ENCODE data around the gene CR2.

DNA sequence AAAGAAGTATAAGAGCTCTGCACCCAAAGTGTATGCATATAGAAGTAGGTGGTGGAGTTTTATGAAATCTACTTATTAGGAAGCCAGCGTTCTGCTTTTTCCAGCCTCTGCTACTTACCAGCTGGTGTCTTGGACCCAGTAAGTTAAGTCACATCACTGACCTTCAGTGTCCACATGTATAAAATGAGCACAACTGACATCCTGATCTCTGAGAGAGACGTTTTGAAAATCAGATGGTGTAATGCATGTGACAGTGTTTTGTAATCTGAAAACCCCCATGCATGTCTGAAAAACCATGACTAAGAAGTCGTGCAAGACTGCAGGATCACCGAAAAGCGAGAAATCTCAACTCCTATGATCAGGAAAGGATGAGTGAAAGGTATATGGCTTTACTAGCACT is 43.8 kb downstream of the CR2 start:
- TF ChIP-seq POLR2A (IDR thresholded peaks at IDR 0.05; ENCODE audit: extremely low read depth, insufficient read length): no peak
- TF ChIP-seq, protein P1, sequence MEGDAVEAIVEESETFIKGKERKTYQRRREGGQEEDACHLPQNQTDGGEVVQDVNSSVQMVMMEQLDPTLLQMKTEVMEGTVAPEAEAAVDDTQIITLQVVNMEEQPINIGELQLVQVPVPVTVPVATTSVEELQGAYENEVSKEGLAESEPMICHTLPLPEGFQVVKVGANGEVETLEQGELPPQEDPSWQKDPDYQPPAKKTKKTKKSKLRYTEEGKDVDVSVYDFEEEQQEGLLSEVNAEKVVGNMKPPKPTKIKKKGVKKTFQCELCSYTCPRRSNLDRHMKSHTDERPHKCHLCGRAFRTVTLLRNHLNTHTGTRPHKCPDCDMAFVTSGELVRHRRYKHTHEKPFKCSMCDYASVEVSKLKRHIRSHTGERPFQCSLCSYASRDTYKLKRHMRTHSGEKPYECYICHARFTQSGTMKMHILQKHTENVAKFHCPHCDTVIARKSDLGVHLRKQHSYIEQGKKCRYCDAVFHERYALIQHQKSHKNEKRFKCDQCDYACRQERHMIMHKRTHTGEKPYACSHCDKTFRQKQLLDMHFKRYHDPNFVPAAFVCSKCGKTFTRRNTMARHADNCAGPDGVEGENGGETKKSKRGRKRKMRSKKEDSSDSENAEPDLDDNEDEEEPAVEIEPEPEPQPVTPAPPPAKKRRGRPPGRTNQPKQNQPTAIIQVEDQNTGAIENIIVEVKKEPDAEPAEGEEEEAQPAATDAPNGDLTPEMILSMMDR (IDR thresholded peaks at IDR 0.05; ENCODE audit: low read depth, low read length): no peak

All from NB4 (cell line).